Heart right ventricle (tissue), 16 donors: ENCODE measurements around the gene ASB1. TPM values are rescaled to one million over a fixed set of nuclear protein-coding genes. Genes with fewer than 3 reads are reported as not detected.

Experiments used
- ATAC-seq, 8 donors: fragments of 200-7000 bp; cut with Tn5 transposase; one replicate each; pipeline ENCODE4 v1.9.1; 2020; ENCODE audit warnings: mild to moderate bottlenecking in 8 of 8, moderate library complexity in 8 of 8, moderate number of reproducible peaks in 1 of 8
- DNase-seq, 2 donors: peaks; one replicate each; pipeline ENCODE4 v3.0.0-alpha.2; 2020
- H3K27ac ChIP-seq, 10 donors: fragments of 200-600 bp; sonication (generic) in 2 of 10; one replicate each; pipeline versions ENCODE4 v1.5.0 to v1.8.0; 2020 to 2022; ENCODE audit warnings: mild to moderate bottlenecking in 3 of 10
- H3K27me3 ChIP-seq, 7 donors: fragments of 200-600 bp; one replicate each; pipeline ENCODE4 v1.8.0; 2021 to 2022; ENCODE audit warnings: mild to moderate bottlenecking in 2 of 7
- H3K36me3 ChIP-seq, 9 donors: fragments of 200-600 bp; sonication (generic) in 1 of 9; one replicate each; pipeline versions ENCODE4 v1.5.0 to v1.8.0; 2020 to 2022; ENCODE audit warnings: mild to moderate bottlenecking in 2 of 9
- H3K4me1 ChIP-seq, 9 donors: fragments of 200-600 bp; sonication (generic) in 1 of 9; one replicate each; pipeline versions ENCODE4 v1.5.0 to v1.8.0; 2020 to 2022; ENCODE audit warnings: mild to moderate bottlenecking in 4 of 9
- H3K4me3 ChIP-seq, 10 donors: fragments of 200-600 bp; sonication (generic) in 2 of 10; one replicate each; pipeline versions ENCODE4 v1.5.0 to v1.8.0; 2020 to 2022; ENCODE audit warnings: mild to moderate bottlenecking in 7 of 10, moderate library complexity in 2 of 10
- H3K9me3 ChIP-seq, 11 donors: fragments of 200-600 bp in 10 of 11; sonication (generic) in 2 of 11; one replicate each; pipeline versions ENCODE4 v1.5.0 to v1.8.0; 2013 to 2022; ENCODE audit warnings: mild to moderate bottlenecking in 2 of 11, control low read depth in 1 of 11, moderate library complexity in 1 of 11
- WGBS, 2 donors: extraction: QIAGEN DNeasy Blood & Tissue Kit; methylation state at CpG; one replicate each; pipeline ENCODE4 v1.1.7; 2013; ENCODE audit warnings: inconsistent platforms in 1 of 2; 5-methylcytosine and 5-hydroxymethylcytosine counted together
- intact Hi-C, 10 donors: fragments of 100-400 bp; cut with DNase I; formaldehyde crosslinking; loops; one replicate each; pipeline versions ENCODE4 v1.11.1 to v1.14.2; 2022
- polyA plus RNA-seq, 2 donors: library from polyadenylated mRNA; stranded (reverse); fragments of 200-250 nt; gene quantifications; one replicate each; pipeline ENCODE4 v1.2.3, GENCODE V29; 2013
- total RNA-seq, 10 donors: library from RNA; stranded (reverse); fragmentation: NEBNext Ultra II Directional in 3 of 10; extraction: Animal tissue kit (Norgen Biotek cat#: 25700) in 3 of 10; gene quantifications; one replicate each; pipeline versions ENCODE4 v1.2.1 to v1.2.4, GENCODE V29; 2021 to 2023
- TF ChIP-seq, protein P1 (sequence below), 9 donors: fragments of 200-600 bp; sonication (generic) in 2 of 9; IDR thresholded peaks; one replicate each; pipeline versions ENCODE4 v1.5.0 to v1.8.0; 2021 to 2022; ENCODE audit warnings: antibody characterized with exemption in 9 of 9, mild to moderate bottlenecking in 5 of 9, moderate library complexity in 1 of 9
- donor health status: Arrhythmogenic right ventricular cardiomyopathy.
- donor health status: ischemic (EF 13 %, LVEDD 7.1; RV severe dilation, severe dysfunction).
- donor health status: healthy with polysubstance abuse.
- donor health status: DM: no; HTN: yes; CAD: no.
- donor health status: DM: no; HTN: no; CAD: no.
- donor health status: ischemic (EF 25% LVEDD 6.9; RV normal size, moderate dysfunction).
- donor health status: ischemic (EF 25% LVEDD 5.7; RV mildly dilated, moderate dysfunction).
- donor health status: healthy.
- donor health status: DM: yes; HTN: yes; CAD: no.
- donor health status: Ischemic cardiomyopathy.
- donor health status: ischemic (EF 35%, LVEDD 5.7; RV mildly dilated, moderate dysfunction).
- donor health status: nonischemic (EF 11% LVEDD 7.7; RV severe dilation, severe dysfunction).
- donor health status: DM: yes; HTN: yes; CAD: no.
- donor health status: PGD.
- donor health status: ischemic (EF 29% LVEDD 5.4; RV normal size, mild dysfunction).
- donor health status: nonischemic (EF 23%, LVEDD 6.1; RV moderate dilation, normal function).

Gene ASB1
- total and polyA plus RNA-seq, 12 donors, result 31.4 to 61.5 (median 49.5) TPM

DNA sequence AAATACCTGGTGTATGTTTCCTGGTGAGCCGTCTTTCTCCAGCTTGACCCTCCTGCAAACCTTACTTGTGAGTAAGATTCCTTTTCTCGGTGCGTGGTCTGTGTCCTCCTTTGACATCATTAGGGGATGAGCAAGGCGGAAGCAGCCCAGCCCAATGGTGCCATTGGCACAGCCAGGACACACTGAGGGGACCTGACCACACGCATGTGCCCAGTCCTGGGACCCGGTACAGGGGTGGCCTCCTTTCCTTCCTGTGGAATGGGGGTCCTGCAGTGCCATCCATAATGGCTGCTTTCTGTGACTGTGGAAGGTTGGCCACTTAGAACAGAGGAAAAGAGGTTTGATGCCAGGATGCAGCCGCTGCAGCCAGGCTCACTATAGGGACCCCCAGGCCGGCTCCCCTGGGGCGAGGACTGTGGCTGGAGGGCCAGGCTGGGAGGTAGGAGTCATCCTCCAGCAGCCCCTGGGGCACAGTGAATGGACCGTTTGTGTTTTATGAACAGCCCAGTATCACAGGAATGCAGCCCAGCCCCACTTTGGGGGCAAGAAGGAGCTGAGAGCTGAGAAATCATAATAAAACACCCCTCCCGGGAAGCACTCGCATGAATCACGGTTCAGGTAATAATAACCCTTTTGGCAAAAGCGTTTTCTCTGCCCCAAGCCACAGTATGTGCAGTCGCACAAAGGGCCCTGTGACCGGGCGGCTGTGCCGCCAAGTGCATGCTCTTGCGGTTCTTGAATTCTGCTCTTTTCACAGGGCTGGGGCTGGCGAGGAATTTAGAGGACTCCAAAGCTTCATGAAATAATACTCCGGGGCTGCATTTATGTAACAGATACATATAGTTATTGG, 73.2 kb downstream of the ASB1 start:
- 84% methylated on average over 21 of the region's 21 CpGs for WGBS, 2 donors
- Histone ChIP-seq H3K4me3 (no peak overlapping the region), H3K4me1 (no peaks in the 10 kb centered on the region), H3K36me3 (no peaks in the 10 kb centered on the region), H3K9me3 (no peaks in the 10 kb centered on the region), H3K27ac (no peak overlapping the region), H3K27me3 (peaks cover 0 to 20% (median 8%) of the 10 kb centered on the region in 7 donors)
- intact Hi-C loops, result no loop called here
- TF ChIP-seq, protein P1, sequence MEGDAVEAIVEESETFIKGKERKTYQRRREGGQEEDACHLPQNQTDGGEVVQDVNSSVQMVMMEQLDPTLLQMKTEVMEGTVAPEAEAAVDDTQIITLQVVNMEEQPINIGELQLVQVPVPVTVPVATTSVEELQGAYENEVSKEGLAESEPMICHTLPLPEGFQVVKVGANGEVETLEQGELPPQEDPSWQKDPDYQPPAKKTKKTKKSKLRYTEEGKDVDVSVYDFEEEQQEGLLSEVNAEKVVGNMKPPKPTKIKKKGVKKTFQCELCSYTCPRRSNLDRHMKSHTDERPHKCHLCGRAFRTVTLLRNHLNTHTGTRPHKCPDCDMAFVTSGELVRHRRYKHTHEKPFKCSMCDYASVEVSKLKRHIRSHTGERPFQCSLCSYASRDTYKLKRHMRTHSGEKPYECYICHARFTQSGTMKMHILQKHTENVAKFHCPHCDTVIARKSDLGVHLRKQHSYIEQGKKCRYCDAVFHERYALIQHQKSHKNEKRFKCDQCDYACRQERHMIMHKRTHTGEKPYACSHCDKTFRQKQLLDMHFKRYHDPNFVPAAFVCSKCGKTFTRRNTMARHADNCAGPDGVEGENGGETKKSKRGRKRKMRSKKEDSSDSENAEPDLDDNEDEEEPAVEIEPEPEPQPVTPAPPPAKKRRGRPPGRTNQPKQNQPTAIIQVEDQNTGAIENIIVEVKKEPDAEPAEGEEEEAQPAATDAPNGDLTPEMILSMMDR (IDR thresholded peaks at IDR 0.05), result no peak
- no peak for ATAC-seq
- no peak for DNase-seq

DNA sequence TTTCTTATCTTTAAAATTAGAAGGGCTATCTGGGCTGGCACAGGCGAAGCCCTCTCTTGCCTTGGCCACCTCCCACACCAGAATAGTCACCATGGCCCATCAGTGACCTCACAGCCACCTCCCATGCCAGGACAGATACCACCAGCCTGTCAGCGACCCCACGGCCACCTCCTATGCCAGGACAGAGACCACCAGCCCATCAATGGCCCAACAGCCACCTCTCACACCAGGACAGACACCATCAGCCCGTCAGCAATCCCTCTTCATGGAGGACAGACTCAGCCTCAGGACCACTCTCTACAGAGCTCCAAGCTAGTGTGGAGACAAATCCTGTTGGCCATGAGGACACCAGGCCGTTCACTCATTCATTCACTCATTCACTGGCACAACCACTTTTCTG, 74.6 kb downstream of the ASB1 start:
- WGBS, 2 donors, result 85 to 87% methylated on average over 5 of the region's 5 CpGs
- H3K27ac ChIP-seq, result no peak overlapping the region
- ATAC-seq (no peak), DNase-seq (no peak)
- intact Hi-C loops, result no loop called here
- TF ChIP-seq, protein P1 (IDR thresholded peaks at IDR 0.05), result no peak
- no peak overlapping the region for H3K4me3 ChIP-seq
- peaks cover 0 to 16% (median 0%) of the 10 kb centered on the region in 7 donors for H3K27me3 ChIP-seq
- H3K36me3 ChIP-seq, result no peaks in the 10 kb centered on the region
- no peaks in the 10 kb centered on the region for H3K9me3 ChIP-seq
- no peaks in the 10 kb centered on the region for H3K4me1 ChIP-seq

Other genes with a start within 250 kb of the ASB1 start
- gene ILKAP, start 223.2 kb upstream of the ASB1 start, total RNA-seq, result 10 to 100 TPM; 19.6 to 31.0 (median 24.2) TPM
- 10 to 100 TPM; 38.0 to 83.9 TPM for gene ILKAP, start 223.2 kb upstream of the ASB1 start, polyA plus RNA-seq
- gene HES6, start 186.9 kb upstream of the ASB1 start, total RNA-seq, result 1 to 10 TPM; 1.1 to 3.9 (median 1.9) TPM
- 1 to 10 TPM; 3.9 to 6.9 TPM for gene HES6, start 186.9 kb upstream of the ASB1 start, polyA plus RNA-seq
- gene PER2, start 138.3 kb upstream of the ASB1 start, total RNA-seq, result 10 to 100 TPM in 3 of 10 donors, 1 to 10 TPM in 7; 3.1 to 19.0 (median 8.0) TPM
- gene PER2, start 138.3 kb upstream of the ASB1 start, polyA plus RNA-seq, result 1 to 10 TPM; 1.4 to 4.5 TPM
- gene TRAF3IP1, start 106.4 kb upstream of the ASB1 start, total RNA-seq, result 10 to 100 TPM in 6 of 10 donors, 1 to 10 TPM in 4; 8.3 to 20.4 (median 12.5) TPM
- gene TRAF3IP1, start 106.4 kb upstream of the ASB1 start, polyA plus RNA-seq, result 1 to 10 TPM; 4.0 to 6.2 TPM